CD4-positive, alpha-beta T cell (primary cell): ENCODE data around the gene KLHL3. TPM values are rescaled to one million over a fixed set of nuclear protein-coding genes. Genes with fewer than 3 reads are reported as not detected.

Experiments used
- ATAC-seq: fragments of 200-7000 bp; cut with Tn5 transposase; one replicate; pipeline ENCODE4 v1.10.0; 2022; ENCODE audit warnings: mild to moderate bottlenecking; ENCODE audit not compliant: poor library complexity
- CTCF ChIA-PET: fragments of 350-600 bp; sonication (Branson Sonifier 250); formaldehyde crosslinking; loops from one replicate; lab custom pipeline; 2021; ENCODE audit warnings: antibody characterized with exemption, inconsistent platforms; lab: Charles Lee
- POLR2A ChIA-PET: fragments of 350-600 bp; sonication (Branson Sonifier 250); formaldehyde crosslinking; loops from one replicate; lab custom pipeline; 2021; ENCODE audit warnings: antibody characterized with exemption, inconsistent platforms; lab: Charles Lee
- DNase-seq, 14 experiments: peaks; one replicate each; pipeline ENCODE4 v3.0.0-alpha.2; 2013 to 2020; ENCODE audit warnings: mixed read lengths in 2 of 14
- H3K27ac ChIP-seq, 2 donors: one replicate each; pipeline versions ENCODE4 v1.5.1 to v1.7.0; 2013; ENCODE audit warnings: low read length in 2 of 2, low read depth in 1 of 2, mild to moderate bottlenecking in 1 of 2
- H3K27me3 ChIP-seq, 2 experiments: 1 replicate in 1 of 2; 2 replicates in 1 of 2; pipeline versions ENCODE4 v1.6.1 to v1.7.0; 2013; ENCODE audit warnings: low read length in 2 of 2, control low read depth in 1 of 2, mild to moderate bottlenecking in 1 of 2, moderate library complexity in 1 of 2; ENCODE audit not compliant: insufficient read depth in 2 of 2, control insufficient read depth in 1 of 2
- H3K36me3 ChIP-seq: one replicate; pipeline ENCODE4 v1.6.1; 2013; ENCODE audit warnings: low read length, control low read depth; ENCODE audit not compliant: insufficient read depth
- H3K4me1 ChIP-seq: one replicate; pipeline ENCODE4 v1.6.1; 2013; ENCODE audit warnings: low read length, control low read depth; ENCODE audit not compliant: insufficient read depth
- H3K4me3 ChIP-seq: one replicate; pipeline ENCODE4 v1.5.1; 2013; ENCODE audit warnings: mild to moderate bottlenecking, low read length, moderate library complexity
- H3K9me3 ChIP-seq, 2 experiments: 1 replicate in 1 of 2; 2 replicates in 1 of 2; pipeline versions ENCODE4 v1.6.1 to v1.7.0; 2013; ENCODE audit warnings: low read length in 2 of 2, mild to moderate bottlenecking in 2 of 2, control low read depth in 1 of 2, moderate library complexity in 1 of 2; ENCODE audit not compliant: control insufficient read depth in 1 of 2, insufficient read depth in 1 of 2
- H3K27ac Mint-ChIP-seq: one replicate; pipeline ENCODE4 v1.8.0; 2020; ENCODE audit warnings: mixed read lengths
- H3K27me3 Mint-ChIP-seq: one replicate; pipeline ENCODE4 v1.8.0; 2021; ENCODE audit warnings: mixed read lengths
- H3K36me3 Mint-ChIP-seq: one replicate; pipeline ENCODE4 v1.8.0; 2021; ENCODE audit warnings: low read depth, mixed read lengths
- H3K4me1 Mint-ChIP-seq: one replicate; pipeline ENCODE4 v1.8.0; 2021; ENCODE audit warnings: low read depth, mixed read lengths
- H3K4me3 Mint-ChIP-seq: one replicate; pipeline ENCODE4 v1.8.0; 2020; ENCODE audit warnings: mild to moderate bottlenecking, mixed read lengths
- H3K9me3 Mint-ChIP-seq: one replicate; pipeline ENCODE4 v1.8.0; 2020; ENCODE audit warnings: mixed read lengths
- CTCF ChIP-seq: fragments of 200-600 bp; IDR thresholded peaks from one replicate; pipeline ENCODE4 v1.8.0; 2022; ENCODE audit warnings: antibody characterized with exemption, mild to moderate bottlenecking
- intact Hi-C, 2 experiments: fragments of 100-400 bp; cut with DNase I in 1 of 2; cut with micrococcal nuclease in 1 of 2; formaldehyde crosslinking; loops; one replicate each; pipeline versions ENCODE4 v1.15.1 to v1.9.0; 2023 to 2025; cut with DNase I, micrococcal nuclease
- total RNA-seq, 174 experiments: library from RNA in 2 of 174; stranded (reverse) in 2 of 174; gene quantifications; one replicate each; pipeline ENCODE4 v1.2.3 and lab custom pipeline; 2021 to 2026

Gene KLHL3
- total RNA-seq, 2 experiments from 2014 or later: 22.0 to 25.9 TPM

DNA sequence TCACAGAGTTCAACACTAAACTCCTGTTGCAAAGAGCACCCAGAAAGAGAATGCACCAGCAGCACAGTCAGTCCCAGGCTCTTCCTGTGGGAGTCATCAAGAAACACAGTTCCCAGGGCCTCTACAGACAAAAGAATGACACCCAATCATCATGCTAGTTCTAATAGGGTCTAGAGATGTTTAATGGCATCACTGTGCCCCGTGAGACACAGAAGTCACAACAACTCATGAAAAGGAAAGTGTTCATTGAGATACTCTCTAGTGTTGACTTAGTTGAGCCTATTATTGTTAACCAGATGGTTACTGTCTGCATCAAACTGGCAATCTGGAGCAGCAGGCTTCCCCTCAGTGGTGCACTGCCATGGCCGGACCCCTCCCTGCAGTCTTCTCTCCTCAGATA lies 1.6 kb downstream of the KLHL3 start:
- Histone ChIP-seq H3K27ac (peak overlapping the region in 1 of 2 donors; percentile 21), H3K4me3 (peak overlapping the region; percentile 72), H3K36me3 (no peaks in the 10 kb centered on the region), H3K9me3 (no peaks in the 10 kb centered on the region), H3K27me3 (no peaks in the 10 kb centered on the region), H3K4me1 (peaks cover 42% of the 10 kb centered on the region)
- Mint-ChIP-seq H3K4me1 (peaks cover 23% of the 10 kb centered on the region), H3K36me3 (peaks cover 4% of the 10 kb centered on the region), H3K27me3 (no peaks in the 10 kb centered on the region), H3K27ac (no peak overlapping the region), H3K9me3 (peaks cover 2% of the 10 kb centered on the region), H3K4me3 (no peak overlapping the region)
- ChIA-PET POLR2A (interaction anchor here (1.5 to 4.4 kb wide), 3 partner anchors 19 to 74 kb away, joined by 3 to 80 read pairs (median 30); partner anchors contain the start of gene HNRNPA0), CTCF (interaction anchor here (0.5 to 1.5 kb wide), 3 partner anchors 8 to 74 kb away, joined by 3 to 6 read pairs (median 3); no protein-coding TSS in a partner anchor)
- peak in 1 of 14 experiments; percentile 20 for DNase-seq
- intact Hi-C loops: loop anchor here (2.0 to 5.0 kb wide), 2 partner anchors 37 to 74 kb away; no protein-coding TSS in a partner anchor
- no peak for ATAC-seq
- no peak for TF ChIP-seq CTCF

GRCh38 chr5:137733922-137734321 lies 2.0 kb downstream of the KLHL3 start:
- intact Hi-C loops: loop anchor here (2.0 to 5.0 kb wide), 2 partner anchors 37 to 73 kb away; no protein-coding TSS in a partner anchor
- H3K4me1 ChIP-seq: peaks cover 42% of the 10 kb centered on the region
- peaks cover 2% of the 10 kb centered on the region for H3K9me3 Mint-ChIP-seq
- POLR2A ChIA-PET: interaction anchor here (0.7 to 4.3 kb wide), 4 partner anchors 19 to 74 kb away, joined by 3 to 30 read pairs (median 4); no protein-coding TSS in a partner anchor
- H3K9me3 ChIP-seq: no peaks in the 10 kb centered on the region
- no peak for DNase-seq
- no peak for TF ChIP-seq CTCF
- H3K4me3 ChIP-seq: peak overlapping the region; percentile 72
- no peaks in the 10 kb centered on the region for H3K36me3 ChIP-seq
- H3K36me3 Mint-ChIP-seq: peaks cover 8% of the 10 kb centered on the region
- ATAC-seq: no peak
- no peaks in the 10 kb centered on the region for H3K27me3 ChIP-seq
- no peaks in the 10 kb centered on the region for H3K27me3 Mint-ChIP-seq
- H3K27ac Mint-ChIP-seq: no peak overlapping the region
- H3K4me1 Mint-ChIP-seq: peaks cover 19% of the 10 kb centered on the region
- H3K4me3 Mint-ChIP-seq: no peak overlapping the region
- CTCF ChIA-PET: interaction anchor here (0.5 to 1.5 kb wide), 4 partner anchors 9 to 74 kb away, joined by 3 to 6 read pairs (median 3); no protein-coding TSS in a partner anchor
- no peak overlapping the region for H3K27ac ChIP-seq

GRCh38 chr5:137733006-137733405 lies 2.9 kb downstream of the KLHL3 start:
- TF ChIP-seq CTCF: no peak
- Mint-ChIP-seq H3K27me3 (no peaks in the 10 kb centered on the region), H3K27ac (no peak overlapping the region), H3K9me3 (peaks cover 2% of the 10 kb centered on the region), H3K4me1 (peaks cover 15% of the 10 kb centered on the region), H3K4me3 (no peak overlapping the region), H3K36me3 (peaks cover 8% of the 10 kb centered on the region)
- Histone ChIP-seq H3K27ac (no peak overlapping the region), H3K27me3 (no peaks in the 10 kb centered on the region), H3K9me3 (no peaks in the 10 kb centered on the region), H3K36me3 (no peaks in the 10 kb centered on the region), H3K4me1 (peaks cover 37% of the 10 kb centered on the region), H3K4me3 (no peak overlapping the region)
- CTCF ChIA-PET: interaction anchor here (1.2 to 1.5 kb wide), 3 partner anchors 38 to 73 kb away, joined by 3 to 6 read pairs (median 3); no protein-coding TSS in a partner anchor
- ATAC-seq (no peak), DNase-seq (no peak)
- POLR2A ChIA-PET: interaction anchor here (0.7 to 1.8 kb wide), 5 partner anchors 9 to 67 kb away, joined by 3 to 5 read pairs (median 3); no protein-coding TSS in a partner anchor
- intact Hi-C loops: loop anchor here in 1 of 2 experiments (5.0 kb wide), 1 partner anchor 36 kb away; no protein-coding TSS in a partner anchor
